Mucosa of descending colon (tissue), 3 donors: ENCODE data around the gene TTC23. TPM values are rescaled to one million over a fixed set of nuclear protein-coding genes. Genes with fewer than 3 reads are reported as not detected.

Experiments
- ATAC-seq: fragments of 200-7000 bp; cut with Tn5 transposase; one replicate; pipeline ENCODE4 v1.9.1; 2020; ENCODE audit warnings: mild to moderate bottlenecking, moderate library complexity
- DNase-seq, 3 donors: peaks; one replicate each; pipeline ENCODE4 v3.0.0-alpha.2; 2020
- H3K36me3 ChIP-seq: fragments of 200-600 bp; one replicate; pipeline ENCODE4 v1.8.0; 2021; ENCODE audit warnings: low read depth, mild to moderate bottlenecking
- H3K4me1 ChIP-seq: fragments of 200-600 bp; one replicate; pipeline ENCODE4 v1.8.0; 2021; ENCODE audit warnings: low read depth, mild to moderate bottlenecking
- H3K4me3 ChIP-seq: fragments of 200-600 bp; one replicate; pipeline ENCODE4 v1.8.0; 2021; ENCODE audit warnings: mild to moderate bottlenecking
- H3K9me3 ChIP-seq: fragments of 200-600 bp; one replicate; pipeline ENCODE4 v1.8.0; 2021; ENCODE audit warnings: mild to moderate bottlenecking
- CTCF ChIP-seq: fragments of 200-600 bp; IDR thresholded peaks from one replicate; pipeline ENCODE4 v1.8.0; 2022; ENCODE audit warnings: antibody characterized with exemption, mild to moderate bottlenecking
- intact Hi-C, 2 donors: fragments of 100-400 bp; cut with DNase I in 1 of 2; cut with micrococcal nuclease in 1 of 2; formaldehyde crosslinking; loops; one replicate each; pipeline versions ENCODE4 v1.11.0 to v1.11.1; 2022; cut with DNase I, micrococcal nuclease
- total RNA-seq, 3 donors: library from RNA; stranded (reverse); fragmentation: NEBNext Ultra II Directional in 2 of 3; extraction: Animal tissue kit (Norgen Biotek cat#: 25700) in 2 of 3; gene quantifications; one replicate each; pipeline versions ENCODE4 v1.2.1 to v1.2.4, GENCODE V29; 2021 to 2023
- donor health status: DM: no; HTN: no; CAD: no; lungs with moderate emphysema.
- donor health status: DM: no; HTN: no; CAD: no.
- donor health status: DM: no; HTN: yes; CAD: no.

The TTC23 gene
- total RNA-seq, 3 donors from 2014 or later, result 17.1 to 26.8 (median 19.6) TPM

GRCh38 chr15:99153026-99153535 is 96.3 kb downstream of the TTC23 start:
- Histone ChIP-seq H3K4me1 (no peaks in the 10 kb centered on the region), H3K9me3 (no peaks in the 10 kb centered on the region), H3K36me3 (no peaks in the 10 kb centered on the region), H3K4me3 (no peak overlapping the region)
- TF ChIP-seq CTCF, result no peak
- intact Hi-C loops, result no loop called here
- ATAC-seq (no peak), DNase-seq (no peak)

GRCh38 chr15:99151156-99151555 is 98.2 kb downstream of the TTC23 start:
- TF ChIP-seq CTCF, result no peak
- ATAC-seq (no peak), DNase-seq (no peak)
- H3K4me3 ChIP-seq, result no peak overlapping the region
- no peaks in the 10 kb centered on the region for H3K4me1 ChIP-seq
- intact Hi-C loops, result no loop called here
- H3K36me3 ChIP-seq, result no peaks in the 10 kb centered on the region
- no peaks in the 10 kb centered on the region for H3K9me3 ChIP-seq

DNA sequence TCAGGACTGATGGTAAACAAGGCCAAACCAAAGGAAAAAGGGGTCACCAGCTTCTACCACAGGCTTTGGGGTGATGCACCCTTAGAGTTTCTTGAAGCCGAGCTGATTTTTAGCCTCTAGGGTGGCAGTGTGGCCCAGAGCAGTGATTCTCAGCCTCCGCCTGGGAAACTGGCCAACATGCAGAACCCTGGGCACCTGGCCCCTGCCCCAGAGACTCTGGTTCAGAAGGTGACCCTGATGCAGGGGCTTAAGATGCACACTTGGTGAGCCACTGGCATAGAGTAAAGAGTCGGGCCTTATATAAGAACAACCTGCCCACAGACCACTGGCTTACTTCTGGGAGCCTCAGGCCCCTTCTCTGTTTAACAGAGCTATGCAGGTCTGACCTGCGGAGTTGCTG is 100.0 kb downstream of the TTC23 start:
- TF ChIP-seq CTCF, result no peak
- no peak for ATAC-seq
- Histone ChIP-seq H3K4me3 (no peak overlapping the region), H3K9me3 (no peaks in the 10 kb centered on the region), H3K36me3 (no peaks in the 10 kb centered on the region), H3K4me1 (no peaks in the 10 kb centered on the region)
- intact Hi-C loops, result no loop called here
- DNase-seq, result no peak

GRCh38 chr15:99148851-99149276 is 100.5 kb downstream of the TTC23 start:
- no peak for DNase-seq
- peaks cover under 1% of the 10 kb centered on the region for H3K4me1 ChIP-seq
- intact Hi-C loops, result no loop called here

GRCh38 chr15:99146661-99147060 is 102.7 kb downstream of the TTC23 start:
- Histone ChIP-seq H3K4me1 (peaks cover 8% of the 10 kb centered on the region), H3K4me3 (no peak overlapping the region), H3K9me3 (no peaks in the 10 kb centered on the region), H3K36me3 (no peaks in the 10 kb centered on the region)
- intact Hi-C loops, result no loop called here
- DNase-seq, result no peak
- no peak for ATAC-seq
- TF ChIP-seq CTCF, result no peak

More at GRCh38 chr15:99148851-99149276, 100.5 kb downstream of the TTC23 start:
- Histone ChIP-seq H3K4me3 (no peak overlapping the region), H3K9me3 (no peaks in the 10 kb centered on the region), H3K36me3 (no peaks in the 10 kb centered on the region)
- no peak for TF ChIP-seq CTCF
- ATAC-seq, result no peak

- Histone ChIP-seq H3K4me1 (peaks cover 8% of the 10 kb centered on the region), H3K4me3 (no peak overlapping the region), H3K9me3 (no peaks in the 10 kb centered on the region), H3K36me3 (no peaks in the 10 kb centered on the region)
- no peak for TF ChIP-seq CTCF
- intact Hi-C loops, result no loop called here
- DNase-seq, result no peak
- no peak for ATAC-seq
Measured at GRCh38 chr15:99145778-99146177, 103.6 kb downstream of the TTC23 start.
